Measurements from ENCODE around the gene ARL14EPL.

ARL14EPL gene

GRCh38 chr5:116045821-116046220 is 13.5 kb downstream of the ARL14EPL start:
- no peak for TF ChIP-seq CTCF (IDR thresholded peaks at IDR 0.05; ENCODE audit: low read depth, low read length)
- no peak overlapping the region for H3K4me3 ChIP-seq (ENCODE audit: low read depth, low read length)

GRCh38 chr5:116046261-116046660 is 14.0 kb downstream of the ARL14EPL start:
- no peak for TF ChIP-seq CTCF (IDR thresholded peaks at IDR 0.05; ENCODE audit: low read depth, low read length)
- no peak overlapping the region for H3K4me3 ChIP-seq (ENCODE audit: low read depth, low read length)

- TF ChIP-seq CTCF (IDR thresholded peaks at IDR 0.05; ENCODE audit: low read depth, low read length): no peak
- H3K4me3 ChIP-seq (ENCODE audit: low read depth, low read length): no peak overlapping the region
These were observed 14.6 kb downstream of the ARL14EPL start for GRCh38 chr5:116046823-116047222.

GRCh38 chr5:116058346-116058936 is 26.2 kb downstream of the ARL14EPL start:
- TF ChIP-seq CTCF (IDR thresholded peaks at IDR 0.05; ENCODE audit: low read depth, low read length): no peak
- H3K4me3 ChIP-seq (ENCODE audit: low read depth, low read length): no peak overlapping the region

GRCh38 chr5:116062352-116062751 is 30.1 kb downstream of the ARL14EPL start:
- H3K4me3 ChIP-seq (ENCODE audit: low read depth, low read length): no peak overlapping the region
- no peak for TF ChIP-seq CTCF (IDR thresholded peaks at IDR 0.05; ENCODE audit: low read depth, low read length)

GRCh38 chr5:116063950-116064349 is 31.7 kb downstream of the ARL14EPL start:
- no peak overlapping the region for H3K4me3 ChIP-seq (ENCODE audit: low read depth, low read length)
- no peak for TF ChIP-seq CTCF (IDR thresholded peaks at IDR 0.05; ENCODE audit: low read depth, low read length)

- no peak overlapping the region for H3K4me3 ChIP-seq (ENCODE audit: low read depth, low read length)
- TF ChIP-seq CTCF (IDR thresholded peaks at IDR 0.05; ENCODE audit: low read depth, low read length): peak; percentile 37; the same call in 1 of the 2 replicates
These were observed 35.9 kb downstream of the ARL14EPL start for GRCh38 chr5:116068028-116068632.

Data from WI38 (cell line).